HG03558 (cell line): ENCODE measurements around the gene BRINP3.

Source experiments
- ATAC-seq: cut with Tn5 transposase; IDR thresholded peaks from one replicate; pipeline ENCODE4 v1.9.1; 2021; ENCODE audit warnings: moderate number of reproducible peaks; ENCODE audit not compliant: unreplicated experiment; ENCODE audit errors: extremely low read depth

Gene BRINP3

DNA sequence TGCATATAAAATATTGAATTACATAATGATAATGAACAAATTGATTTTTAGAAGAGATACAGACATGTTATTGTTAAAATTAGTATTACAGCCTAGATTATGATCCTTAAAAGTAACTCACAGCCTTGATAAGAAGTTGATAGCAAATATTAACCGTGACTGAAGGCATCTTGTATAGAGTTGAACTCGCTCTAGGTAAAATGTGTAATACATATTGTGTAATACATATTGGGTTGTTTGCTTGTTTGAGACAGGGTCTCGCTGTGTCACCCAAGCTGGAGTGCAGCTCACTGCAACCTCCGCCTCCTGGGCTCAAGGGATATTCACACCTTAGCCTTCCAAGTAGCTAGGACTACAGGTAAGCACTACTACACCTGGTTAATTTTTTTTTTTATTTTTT, 269.9 kb downstream of the BRINP3 start:
- ATAC-seq = no peak

DNA sequence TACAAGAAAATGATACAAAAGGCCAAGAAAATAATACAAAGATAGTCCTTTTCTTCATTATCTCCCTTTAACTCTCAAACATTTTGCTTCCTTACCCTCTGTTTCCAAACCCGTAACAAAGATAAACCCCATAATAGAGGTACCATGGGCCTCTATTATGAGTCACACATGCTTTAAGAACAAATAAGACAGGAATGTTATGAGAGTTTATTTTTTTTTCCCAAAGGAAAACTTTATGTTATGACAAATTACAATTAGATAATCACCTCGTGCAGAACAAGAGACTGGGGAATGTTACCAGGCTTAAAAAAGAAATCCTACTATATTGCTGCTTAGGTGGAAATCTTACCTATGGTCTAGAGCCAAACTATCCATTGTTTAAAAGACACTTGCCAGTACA, 272.0 kb downstream of the BRINP3 start:
- ATAC-seq = no peak

DNA sequence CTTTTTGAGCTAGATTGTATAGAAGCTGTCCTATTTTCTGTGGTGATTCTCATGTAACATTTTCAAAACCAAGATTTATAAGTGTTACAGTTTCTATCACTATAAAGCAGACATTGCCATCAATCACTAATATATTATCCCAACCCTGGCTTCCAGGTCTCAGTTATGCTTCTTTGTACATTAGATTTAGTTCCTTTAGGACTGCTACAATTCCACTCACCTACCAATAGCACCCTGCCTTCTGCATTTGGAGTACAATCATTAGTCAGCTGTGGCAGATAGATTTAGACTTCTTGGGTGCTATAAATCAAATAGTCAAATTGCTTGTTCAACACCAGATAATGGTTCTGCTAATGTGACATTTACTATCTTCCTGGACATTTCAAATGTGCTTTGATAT, 281.6 kb downstream of the BRINP3 start:
- ATAC-seq = no peak

DNA sequence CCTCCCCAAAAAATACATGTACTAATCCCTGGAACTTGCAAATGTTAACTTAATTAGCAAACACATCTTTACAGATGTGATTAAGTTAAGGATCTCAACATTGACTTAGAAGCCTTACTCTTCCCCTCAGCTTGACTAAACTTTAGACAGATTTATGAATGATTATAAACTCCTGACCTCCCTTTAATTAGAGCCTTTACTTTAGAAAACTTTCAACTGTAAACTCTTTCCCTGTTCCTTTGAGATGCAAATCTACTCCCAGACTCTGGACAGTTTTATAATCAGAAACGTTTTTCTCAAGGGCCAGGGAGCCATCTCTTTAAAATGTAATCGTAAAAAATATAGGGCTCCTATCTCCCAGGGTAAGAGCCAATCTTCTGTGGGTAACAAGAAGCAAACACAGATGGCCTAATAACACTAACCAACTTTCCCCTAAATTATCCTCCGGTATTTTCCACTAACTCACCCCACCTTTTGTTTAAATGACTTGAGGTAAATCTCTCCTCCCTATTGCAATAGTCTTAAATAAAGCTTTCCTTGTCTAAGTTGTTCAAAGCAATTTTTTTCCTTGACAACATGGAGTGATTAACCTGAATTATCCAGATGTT, 284.1 kb downstream of the BRINP3 start:
- no peak for ATAC-seq

DNA sequence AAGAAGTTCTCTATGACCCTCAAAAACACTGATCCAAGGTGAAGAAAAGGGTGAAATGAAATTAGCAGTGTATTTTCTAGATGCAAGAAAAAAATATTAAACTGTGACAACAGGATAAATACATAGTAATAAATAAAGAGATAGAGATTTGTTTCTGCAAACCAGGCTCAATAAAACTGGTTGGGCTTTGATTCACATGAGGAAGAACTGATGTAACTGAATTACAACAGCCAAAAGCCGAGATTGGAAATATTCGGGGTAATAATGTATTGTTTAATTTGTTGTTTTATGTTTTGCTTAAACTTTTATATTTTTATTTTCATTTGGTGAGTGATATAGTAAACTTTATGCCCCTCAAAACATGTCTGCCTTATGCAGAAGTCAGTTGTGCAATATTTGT, 285.0 kb downstream of the BRINP3 start:
- no peak for ATAC-seq

DNA sequence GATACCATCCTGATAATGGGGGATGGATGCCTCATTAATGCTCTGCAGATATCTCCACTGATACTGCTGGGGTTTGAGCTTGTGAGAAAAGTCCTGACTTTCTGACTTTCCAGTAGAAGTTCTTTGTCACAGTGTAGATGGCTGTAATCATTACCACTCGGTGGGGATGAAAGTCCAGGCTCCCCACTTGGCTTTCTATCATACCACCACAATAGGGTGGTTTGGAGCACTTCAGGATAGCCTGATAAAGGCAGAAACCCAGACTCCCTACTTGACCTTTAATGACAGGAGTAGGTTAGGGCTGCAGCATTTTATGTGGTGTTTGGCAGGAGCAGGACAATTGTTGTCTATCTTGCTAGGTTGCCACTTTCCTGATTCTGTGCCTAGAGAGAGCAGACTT, 294.1 kb downstream of the BRINP3 start:
- ATAC-seq = no peak

DNA sequence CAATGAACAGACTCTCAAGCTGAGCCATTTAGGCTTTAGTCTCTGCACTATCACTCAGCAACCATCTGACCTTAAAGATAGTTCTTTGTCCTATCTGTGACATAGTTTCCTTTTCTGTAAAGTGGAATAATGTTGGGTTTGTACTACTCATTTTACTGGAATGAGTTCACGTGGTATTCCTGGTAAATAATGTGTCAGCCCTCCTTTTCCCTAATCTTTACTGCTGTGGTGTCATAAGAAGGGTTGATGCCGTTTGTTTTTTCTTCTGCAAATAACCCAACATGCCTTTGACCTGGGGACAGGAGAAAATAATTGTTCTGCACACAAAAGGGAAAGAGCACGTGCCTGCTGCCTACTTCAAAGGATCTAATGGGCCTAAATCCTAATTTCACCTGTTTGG, 297.8 kb downstream of the BRINP3 start:
- no peak for ATAC-seq

DNA sequence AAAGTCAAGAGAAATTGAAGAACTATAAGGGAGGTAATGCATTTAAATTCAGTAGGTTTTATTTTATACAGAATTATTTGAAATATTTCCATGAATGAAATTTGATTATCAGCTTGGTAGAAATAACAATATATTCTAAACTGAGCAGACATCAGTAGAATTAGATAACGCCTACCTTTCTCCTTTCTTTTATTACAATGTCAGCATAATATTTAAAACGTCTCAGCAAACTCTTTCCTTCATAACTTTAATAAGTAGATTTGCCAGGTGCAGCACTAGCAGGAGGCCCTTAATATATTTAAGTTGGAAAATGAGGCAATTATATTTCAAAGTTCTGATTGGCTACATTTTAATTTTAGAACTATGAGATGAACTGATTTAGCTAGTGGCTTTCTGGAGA, 298.8 kb downstream of the BRINP3 start:
- no peak for ATAC-seq

DNA sequence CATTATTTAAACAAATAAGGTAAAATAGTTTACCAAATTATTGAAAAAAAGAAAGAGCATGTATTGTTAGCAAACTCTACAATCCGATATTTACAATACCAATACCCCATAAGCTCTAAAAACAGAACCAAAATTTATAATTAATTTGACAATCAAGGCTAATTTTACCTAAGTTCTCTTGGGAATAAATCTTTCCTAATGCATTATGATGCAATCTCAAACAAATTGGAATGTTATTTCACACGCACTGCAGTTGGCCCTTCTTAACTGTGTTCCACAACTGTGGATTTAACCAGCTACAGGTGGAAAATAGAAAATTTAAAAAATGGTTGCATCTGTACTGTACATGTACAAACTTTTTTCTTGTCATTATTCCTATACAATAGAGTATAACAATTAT, 300.1 kb downstream of the BRINP3 start:
- no peak for ATAC-seq

DNA sequence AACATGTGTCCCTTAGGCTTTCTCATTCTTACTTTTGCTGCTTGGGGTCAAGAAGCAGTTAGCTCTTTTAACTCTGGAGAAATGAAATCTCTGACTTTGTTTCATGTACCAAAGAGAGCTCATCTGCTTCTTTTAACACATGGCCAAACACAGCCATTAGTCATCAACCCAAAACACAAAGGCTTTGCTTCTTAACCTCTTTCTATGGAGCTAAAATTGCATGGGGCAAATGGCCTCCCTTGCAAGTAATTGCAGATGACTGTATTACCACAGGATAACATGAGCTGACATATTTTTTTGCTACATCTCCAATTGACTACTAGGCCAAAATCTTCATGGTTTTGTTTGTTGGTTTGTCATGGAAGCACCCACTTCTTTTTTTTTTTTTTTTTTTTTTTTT, 300.9 kb downstream of the BRINP3 start:
- no peak for ATAC-seq

DNA sequence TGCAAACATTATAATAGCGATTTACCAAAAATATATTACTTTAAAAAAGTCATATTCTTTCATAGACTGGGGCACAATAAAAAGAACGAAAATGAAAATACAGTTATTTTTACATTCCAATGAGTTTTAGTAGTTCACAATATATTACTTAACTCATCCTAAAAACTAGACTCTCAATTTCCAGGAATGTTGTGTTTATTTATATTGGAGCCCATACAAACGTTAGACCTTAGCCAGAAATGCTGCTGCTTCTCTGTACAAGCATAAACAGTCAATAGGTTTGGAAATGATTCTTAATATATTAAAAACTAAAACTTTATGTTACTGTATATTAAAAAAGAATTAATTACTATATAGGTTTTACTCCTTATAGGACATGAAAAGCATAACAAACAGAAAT, 302.3 kb downstream of the BRINP3 start:
- no peak for ATAC-seq

DNA sequence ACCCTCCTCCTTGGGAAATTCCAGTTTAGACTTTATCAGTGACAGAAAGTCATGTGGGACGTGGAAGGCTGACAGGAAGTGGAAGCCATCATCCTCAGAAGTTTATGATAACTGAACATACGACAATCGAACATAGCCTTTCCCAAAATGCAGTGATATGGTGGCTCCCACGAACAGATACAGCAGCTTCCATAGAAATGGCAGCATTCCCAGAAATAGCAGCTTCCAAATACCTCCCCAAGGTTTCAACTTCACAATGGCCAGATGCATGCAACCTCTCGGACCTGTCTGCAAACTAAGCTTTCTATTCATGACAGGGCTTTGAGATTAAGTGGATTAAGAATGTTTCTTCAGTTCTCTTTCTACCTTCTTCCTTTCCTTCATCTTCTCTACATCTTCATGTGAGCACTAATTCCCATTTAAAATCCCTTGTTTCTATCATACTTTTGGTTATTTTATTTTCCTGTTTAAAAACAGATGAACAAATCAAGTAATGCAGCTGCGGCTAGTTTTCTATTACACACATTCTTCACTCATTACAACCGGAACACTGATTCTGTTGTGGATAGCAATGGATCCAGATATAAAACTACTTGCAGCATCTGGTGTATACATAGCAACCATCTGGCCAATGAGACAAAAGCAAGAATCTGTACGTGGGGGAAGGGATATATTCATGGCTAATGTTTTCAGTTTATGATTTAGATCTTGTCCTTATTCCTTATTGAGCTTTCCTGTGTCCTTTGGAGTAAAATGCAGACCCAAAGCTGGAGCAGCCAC, 304.8 kb downstream of the BRINP3 start:
- ATAC-seq = no peak

DNA sequence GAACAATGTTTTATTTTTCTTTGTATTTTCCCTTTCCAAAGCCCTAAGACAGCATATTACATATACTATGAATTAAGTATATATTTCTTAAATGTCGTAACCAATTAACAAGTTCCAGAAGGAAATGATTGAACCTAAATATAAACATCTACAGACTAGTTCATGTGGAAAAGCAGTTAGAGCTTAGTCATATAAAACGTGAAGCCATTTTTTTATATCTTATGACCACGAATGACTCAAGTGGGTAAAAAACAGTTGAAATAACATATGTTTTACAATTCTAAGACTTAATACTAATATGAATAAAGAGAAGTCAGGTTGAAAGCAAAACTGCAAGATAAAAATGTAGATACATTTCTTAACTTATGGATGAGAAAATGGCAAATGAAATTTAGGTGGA, 307.3 kb downstream of the BRINP3 start:
- no peak for ATAC-seq

DNA sequence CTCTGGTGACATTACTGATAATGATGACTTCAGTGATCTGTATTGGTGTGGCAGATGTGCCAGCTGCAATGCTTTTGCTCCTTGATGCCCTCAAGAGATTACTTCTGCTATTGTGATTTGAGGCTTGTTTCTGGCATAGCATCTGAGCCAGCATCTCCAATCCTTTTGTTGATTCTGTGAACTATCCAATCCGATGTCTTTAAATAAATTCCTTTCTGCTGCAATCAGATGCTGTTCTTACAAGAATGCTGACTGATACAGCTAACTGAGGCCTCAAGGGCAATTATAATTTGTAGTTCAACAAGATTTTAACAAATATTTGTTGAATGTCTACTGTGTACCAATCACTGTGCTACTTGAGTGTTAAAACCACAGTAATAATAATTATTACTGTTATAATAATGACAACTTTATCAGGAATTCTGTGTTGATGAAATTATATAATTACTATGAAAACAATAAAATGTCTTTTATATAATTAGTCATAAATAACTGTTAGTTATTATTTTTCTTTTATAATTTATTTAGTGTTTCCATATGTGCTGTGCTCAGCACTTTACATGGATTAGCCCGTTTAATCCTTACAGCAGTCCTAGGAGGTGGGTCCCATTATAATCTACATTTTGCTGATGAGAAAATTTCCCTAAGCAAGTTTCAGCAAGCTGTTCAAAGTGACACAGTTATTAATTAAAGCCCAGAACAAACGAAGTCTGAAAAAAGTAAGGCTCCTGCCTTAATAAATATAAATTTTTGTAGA, 308.2 kb downstream of the BRINP3 start:
- ATAC-seq = no peak

DNA sequence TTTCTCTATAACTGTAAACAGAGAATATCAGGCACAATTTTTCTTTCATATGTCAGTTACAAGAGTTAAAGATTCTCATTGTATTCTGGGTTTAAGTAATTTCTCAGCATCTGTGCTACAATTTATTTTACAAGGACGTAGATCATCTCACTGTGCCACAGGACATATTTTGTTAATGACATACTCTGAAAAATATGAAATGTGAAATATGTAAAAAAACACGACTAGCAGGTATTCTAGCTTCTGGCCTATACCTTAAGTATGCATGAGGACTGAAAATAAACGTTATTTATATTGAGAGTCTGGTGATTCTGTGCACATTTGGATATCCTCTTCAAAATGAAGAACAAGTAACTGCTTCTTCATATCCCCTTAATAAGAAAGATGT, 308.8 kb downstream of the BRINP3 start:
- ATAC-seq = no peak

DNA sequence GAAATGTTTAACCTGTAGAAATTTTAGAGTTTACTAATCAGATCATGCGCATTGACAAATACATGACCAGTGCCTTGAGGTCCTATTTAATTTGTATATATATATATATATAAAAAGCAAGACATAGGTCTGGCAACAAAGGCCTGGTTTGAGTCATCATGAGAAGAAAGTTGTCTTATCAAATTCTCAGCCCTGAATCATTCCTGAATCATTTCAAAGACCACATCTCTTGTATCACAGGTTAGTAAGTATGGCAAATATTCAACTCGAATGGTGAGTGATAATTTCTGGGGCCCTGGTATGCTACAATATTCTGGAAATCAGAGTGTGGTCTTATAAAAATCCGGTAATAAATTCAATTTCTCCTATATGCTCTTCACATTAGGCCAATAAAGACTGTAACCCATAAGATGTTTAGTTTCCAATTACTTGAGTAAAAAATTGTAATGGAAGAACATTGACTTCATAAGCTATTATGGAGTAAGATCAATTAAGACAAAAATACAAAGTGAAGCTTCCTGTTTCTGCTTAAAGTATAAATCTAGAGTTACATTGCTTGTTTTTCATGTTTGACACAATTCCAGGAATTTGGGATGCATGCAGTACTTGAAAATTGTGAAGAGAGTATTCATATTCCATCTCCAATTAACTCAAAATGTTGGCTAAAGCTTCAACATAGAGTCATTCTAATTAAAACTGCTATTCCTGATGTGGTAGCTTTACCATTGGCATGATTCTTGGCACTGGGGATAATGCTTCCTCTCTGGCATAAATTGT, 309.4 kb downstream of the BRINP3 start:
- ATAC-seq = no peak

DNA sequence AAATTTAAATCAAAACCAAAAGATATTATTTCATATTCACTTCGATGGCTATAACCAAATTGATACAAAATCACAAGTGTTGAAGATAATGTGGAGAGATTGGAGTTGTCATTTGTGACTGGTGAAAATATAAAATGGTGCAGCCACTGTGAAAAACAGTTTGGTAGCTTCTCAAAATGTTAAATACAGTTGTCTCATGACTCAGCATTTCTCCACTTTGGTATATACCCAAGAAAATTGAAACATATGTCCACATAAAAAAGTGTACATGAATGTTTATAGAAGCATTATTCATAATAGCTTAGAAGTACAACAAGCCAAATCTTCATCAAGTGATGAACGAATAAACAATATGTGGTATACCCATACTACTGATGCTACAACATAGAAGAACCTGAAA, 318.5 kb downstream of the BRINP3 start:
- ATAC-seq = no peak

DNA sequence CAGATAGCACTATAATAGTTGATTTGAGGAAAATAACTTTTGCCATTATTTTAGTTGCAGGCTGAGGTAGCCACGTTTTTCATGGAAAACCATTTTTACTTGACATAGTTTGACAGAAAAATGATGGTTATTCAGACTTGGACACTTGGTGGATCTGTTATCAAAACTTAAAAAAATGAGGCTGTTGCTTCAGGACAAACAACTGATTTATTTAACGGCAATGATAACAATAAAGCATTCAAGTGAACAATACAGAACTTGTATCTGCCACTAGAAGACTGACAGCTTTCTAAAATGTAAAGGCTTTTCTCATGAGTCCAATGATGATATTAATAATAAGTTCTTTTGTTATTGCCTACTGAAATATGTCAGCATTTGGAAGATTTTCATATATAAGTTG, 322.9 kb downstream of the BRINP3 start:
- no peak for ATAC-seq

DNA sequence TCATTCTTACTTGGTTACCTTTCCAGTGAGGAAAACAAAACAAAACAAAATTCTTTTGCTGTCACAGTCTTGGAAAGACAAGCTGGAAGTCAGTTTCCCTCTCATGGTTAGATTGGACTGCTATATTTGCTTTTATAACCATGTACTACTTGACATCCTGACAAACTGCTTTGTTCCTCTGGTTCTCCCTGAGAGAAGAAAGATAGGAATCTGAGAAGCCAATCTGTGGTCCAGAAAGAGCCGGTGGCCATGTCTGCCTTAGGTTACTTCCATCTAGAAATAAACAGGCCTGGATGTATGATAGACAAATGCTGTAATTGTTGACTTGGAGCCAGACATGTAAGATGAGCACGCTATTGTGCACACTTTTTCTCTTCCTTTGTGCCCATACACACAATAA, 330.0 kb downstream of the BRINP3 start:
- no peak for ATAC-seq

DNA sequence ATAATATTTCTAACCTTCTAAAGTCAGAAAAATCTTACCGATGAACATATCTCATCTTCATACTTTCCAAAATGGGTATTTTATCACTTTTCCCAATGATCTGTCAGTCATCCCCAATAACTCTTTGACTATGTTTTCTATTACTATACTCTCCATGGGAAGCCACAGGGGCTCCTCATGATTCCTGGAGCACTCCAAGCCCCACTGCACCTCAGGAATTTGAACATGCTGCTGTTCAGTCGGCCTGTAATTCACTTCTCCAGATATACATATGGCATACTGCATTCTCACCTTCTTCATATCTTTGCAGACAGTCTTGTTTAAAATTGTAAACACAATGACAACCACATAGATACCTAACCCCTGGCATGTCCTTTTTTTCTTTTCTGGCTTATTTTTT, 333.0 kb downstream of the BRINP3 start:
- no peak for ATAC-seq

DNA sequence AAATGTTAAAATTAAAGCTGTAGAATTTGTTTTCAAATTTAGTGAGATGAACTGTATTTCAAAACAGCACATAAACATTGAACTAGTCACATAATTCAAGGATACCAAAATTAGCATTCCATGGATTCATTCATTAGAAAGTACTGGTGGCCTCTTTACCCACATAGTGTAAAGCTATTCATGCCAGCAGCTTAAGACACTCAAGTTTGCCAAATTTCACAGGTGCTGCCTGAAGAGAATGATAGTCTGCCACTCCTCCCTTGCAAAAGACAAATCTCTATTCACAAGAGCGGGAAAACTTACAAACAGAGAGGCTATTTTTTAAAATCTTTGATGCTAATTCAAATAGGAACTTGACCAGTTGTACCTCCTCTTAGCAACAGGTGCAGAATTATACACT, 337.0 kb downstream of the BRINP3 start:
- no peak for ATAC-seq
